ENCODE results near the gene POLR1B. TPM values are rescaled to one million over a fixed set of nuclear protein-coding genes. Genes with fewer than 3 reads are reported as not detected.
"Not testable (repeated sequence)": the region's sequence is repeated elsewhere in the genome, so short reads cannot be mapped to it uniquely, and the experiment has no call there.

Gene POLR1B, protein sequence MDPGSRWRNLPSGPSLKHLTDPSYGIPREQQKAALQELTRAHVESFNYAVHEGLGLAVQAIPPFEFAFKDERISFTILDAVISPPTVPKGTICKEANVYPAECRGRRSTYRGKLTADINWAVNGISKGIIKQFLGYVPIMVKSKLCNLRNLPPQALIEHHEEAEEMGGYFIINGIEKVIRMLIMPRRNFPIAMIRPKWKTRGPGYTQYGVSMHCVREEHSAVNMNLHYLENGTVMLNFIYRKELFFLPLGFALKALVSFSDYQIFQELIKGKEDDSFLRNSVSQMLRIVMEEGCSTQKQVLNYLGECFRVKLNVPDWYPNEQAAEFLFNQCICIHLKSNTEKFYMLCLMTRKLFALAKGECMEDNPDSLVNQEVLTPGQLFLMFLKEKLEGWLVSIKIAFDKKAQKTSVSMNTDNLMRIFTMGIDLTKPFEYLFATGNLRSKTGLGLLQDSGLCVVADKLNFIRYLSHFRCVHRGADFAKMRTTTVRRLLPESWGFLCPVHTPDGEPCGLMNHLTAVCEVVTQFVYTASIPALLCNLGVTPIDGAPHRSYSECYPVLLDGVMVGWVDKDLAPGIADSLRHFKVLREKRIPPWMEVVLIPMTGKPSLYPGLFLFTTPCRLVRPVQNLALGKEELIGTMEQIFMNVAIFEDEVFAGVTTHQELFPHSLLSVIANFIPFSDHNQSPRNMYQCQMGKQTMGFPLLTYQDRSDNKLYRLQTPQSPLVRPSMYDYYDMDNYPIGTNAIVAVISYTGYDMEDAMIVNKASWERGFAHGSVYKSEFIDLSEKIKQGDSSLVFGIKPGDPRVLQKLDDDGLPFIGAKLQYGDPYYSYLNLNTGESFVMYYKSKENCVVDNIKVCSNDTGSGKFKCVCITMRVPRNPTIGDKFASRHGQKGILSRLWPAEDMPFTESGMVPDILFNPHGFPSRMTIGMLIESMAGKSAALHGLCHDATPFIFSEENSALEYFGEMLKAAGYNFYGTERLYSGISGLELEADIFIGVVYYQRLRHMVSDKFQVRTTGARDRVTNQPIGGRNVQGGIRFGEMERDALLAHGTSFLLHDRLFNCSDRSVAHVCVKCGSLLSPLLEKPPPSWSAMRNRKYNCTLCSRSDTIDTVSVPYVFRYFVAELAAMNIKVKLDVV
- 10 to 100 TPM; 10.1 to 18.3 (median 18.1) TPM for total RNA-seq
- long read RNA-seq, donor 1, full-length matches to known transcripts: 18 of 20 reads
- long read RNA-seq, donor 1, partial matches to known transcripts: 0 of 20 reads
- long read RNA-seq, donor 1, other reads (novel, unspliced or antisense): 2 of 20 reads
- long read RNA-seq, donor 2: 0 reads

- intact Hi-C loops (cut with DNase I, micrococcal nuclease): no loop called here
- DNase-seq: peak; percentile 88 to 93 (median 89)
- ATAC-seq: peak; percentile 97
- Histone ChIP-seq H3K9me3 (no peaks in the 10 kb centered on the region), H3K4me3 (peak within 1 kb of the TSS; percentile 88), H3K4me1 (ENCODE audit: low read depth) (peaks cover 15% of the 10 kb centered on the region), H3K36me3 (ENCODE audit: low read depth) (no peaks in the 10 kb centered on the region)
- TF ChIP-seq CTCF (IDR thresholded peaks at IDR 0.05): no peak
Observed at GRCh38 chr2:112542123-112542983, at the start of gene POLR1B. Gene POLR1B (plus strand): TSS chr2:112542465. CDS start chr2:112542495, 30 bp downstream.

GRCh38 chr2:112493048-112493447 lies 49.2 kb upstream of the POLR1B start:
- Histone ChIP-seq H3K4me1 (ENCODE audit: low read depth) (no peaks in the 10 kb centered on the region), H3K4me3 (no peak overlapping the region), H3K9me3 (no peaks in the 10 kb centered on the region), H3K36me3 (ENCODE audit: low read depth) (no peaks in the 10 kb centered on the region)
- intact Hi-C loops (cut with DNase I, micrococcal nuclease): no loop called here
- no peak for ATAC-seq
- no peak for DNase-seq
- TF ChIP-seq CTCF (IDR thresholded peaks at IDR 0.05): no peak

DNA sequence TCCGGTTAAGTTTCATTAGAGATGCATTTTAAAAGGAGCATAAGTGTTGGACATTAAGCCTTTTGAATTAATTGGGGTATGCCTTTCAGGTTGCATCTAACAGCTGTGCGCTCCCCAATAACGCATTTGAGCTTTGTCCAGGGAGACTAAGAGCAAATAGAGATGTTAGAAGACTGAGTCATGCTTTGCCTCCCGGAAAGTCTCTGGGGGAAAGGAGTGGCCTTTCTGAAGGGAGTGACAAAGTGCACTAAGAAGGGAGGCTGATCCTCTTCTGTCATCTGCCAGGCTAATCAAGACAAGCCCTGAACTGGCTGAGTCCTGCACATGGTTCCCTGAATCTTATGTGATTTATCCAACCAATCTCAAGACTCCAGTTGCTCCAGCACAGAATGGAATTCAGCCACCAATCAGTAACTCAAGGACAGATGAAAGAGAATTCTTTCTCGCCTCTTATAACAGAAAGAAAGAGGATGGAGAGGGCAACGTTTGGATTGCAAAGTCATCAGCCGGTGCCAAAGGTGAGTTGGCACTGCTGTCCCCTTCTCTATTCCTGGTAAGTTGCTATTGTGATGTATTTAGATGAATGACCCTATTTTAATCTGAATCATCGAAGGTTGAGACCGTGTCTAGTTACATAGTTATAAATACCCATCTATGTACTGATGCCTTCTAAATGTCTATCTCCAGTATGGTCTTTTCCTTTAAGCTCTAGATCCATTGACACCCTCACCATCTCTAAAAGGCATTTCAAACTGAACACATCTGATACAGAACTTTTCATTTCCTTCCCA lies 48.2 kb upstream of the POLR1B start:
- no peak for TF ChIP-seq CTCF (IDR thresholded peaks at IDR 0.05)
- Histone ChIP-seq H3K36me3 (ENCODE audit: low read depth) (no peaks in the 10 kb centered on the region), H3K9me3 (no peaks in the 10 kb centered on the region), H3K4me1 (ENCODE audit: low read depth) (no peaks in the 10 kb centered on the region), H3K4me3 (no peak overlapping the region)
- DNase-seq: no peak
- ATAC-seq: peak; percentile 96
- intact Hi-C loops (cut with DNase I, micrococcal nuclease): no loop called here

DNA sequence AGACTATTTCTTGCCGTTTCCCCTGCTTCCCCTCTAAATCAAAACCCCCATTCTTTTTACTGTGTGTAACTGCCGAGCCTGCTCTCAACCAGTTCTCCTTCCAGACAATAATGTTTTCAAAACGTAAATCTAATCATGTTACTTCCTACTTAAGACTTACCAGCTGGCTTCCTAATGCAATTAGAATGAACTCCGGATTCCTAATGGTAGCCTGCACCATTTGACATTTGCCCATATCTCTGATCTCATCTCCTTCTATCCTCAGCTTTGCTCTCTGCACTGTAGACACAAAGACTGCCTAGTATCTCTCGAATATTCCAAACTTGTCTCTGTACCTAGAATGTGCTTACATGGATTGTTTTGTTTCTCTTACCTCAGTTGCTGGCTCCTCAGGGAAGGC lies 47.4 kb upstream of the POLR1B start:
- no peaks in the 10 kb centered on the region for H3K36me3 ChIP-seq (ENCODE audit: low read depth)
- H3K9me3 ChIP-seq: no peaks in the 10 kb centered on the region
- no peak overlapping the region for H3K4me3 ChIP-seq
- no peak for ATAC-seq
- no peak for TF ChIP-seq CTCF (IDR thresholded peaks at IDR 0.05)
- H3K4me1 ChIP-seq (ENCODE audit: low read depth): no peaks in the 10 kb centered on the region
- no peak for DNase-seq
- intact Hi-C loops (cut with DNase I, micrococcal nuclease): no loop called here

GRCh38 chr2:112495878-112496277 lies 46.4 kb upstream of the POLR1B start:
- intact Hi-C loops (cut with DNase I, micrococcal nuclease): not testable (repeated sequence)

GRCh38 chr2:112500850-112501484 lies 41.3 kb upstream of the POLR1B start:
- H3K9me3 ChIP-seq; H3K4me3 ChIP-seq; H3K4me1 ChIP-seq (ENCODE audit: low read depth); intact Hi-C loops (cut with DNase I, micrococcal nuclease); H3K36me3 ChIP-seq (ENCODE audit: low read depth): not testable (repeated sequence)
- peak in 2 of 3 donors; percentile 45 to 70 for DNase-seq
- peak; percentile 87 for ATAC-seq

More at GRCh38 chr2:112495878-112496277, 46.4 kb upstream of the POLR1B start:
- not testable (repeated sequence) for H3K4me1 ChIP-seq (ENCODE audit: low read depth); H3K4me3 ChIP-seq; H3K36me3 ChIP-seq (ENCODE audit: low read depth); ATAC-seq; H3K9me3 ChIP-seq; DNase-seq

GRCh38 chr2:112509239-112509998 lies 32.8 kb upstream of the POLR1B start:
- H3K4me3 ChIP-seq; H3K36me3 ChIP-seq (ENCODE audit: low read depth); H3K9me3 ChIP-seq; ATAC-seq; H3K4me1 ChIP-seq (ENCODE audit: low read depth); intact Hi-C loops (cut with DNase I, micrococcal nuclease): not testable (repeated sequence)
- peak in 1 of 3 donors; percentile 16 for DNase-seq

All from mucosa of descending colon (tissue), 3 donors.